ENCODE results near the gene B9D1. TPM values are rescaled to one million over a fixed set of nuclear protein-coding genes. Genes with fewer than 3 reads are reported as not detected.
A peak's percentile ranks its signal among the peaks of the same experiment; 100 is the strongest.

The B9D1 gene
- total and polyA plus RNA-seq, 7 donors: 6.6 to 22.4 (median 15.2) TPM

DNA sequence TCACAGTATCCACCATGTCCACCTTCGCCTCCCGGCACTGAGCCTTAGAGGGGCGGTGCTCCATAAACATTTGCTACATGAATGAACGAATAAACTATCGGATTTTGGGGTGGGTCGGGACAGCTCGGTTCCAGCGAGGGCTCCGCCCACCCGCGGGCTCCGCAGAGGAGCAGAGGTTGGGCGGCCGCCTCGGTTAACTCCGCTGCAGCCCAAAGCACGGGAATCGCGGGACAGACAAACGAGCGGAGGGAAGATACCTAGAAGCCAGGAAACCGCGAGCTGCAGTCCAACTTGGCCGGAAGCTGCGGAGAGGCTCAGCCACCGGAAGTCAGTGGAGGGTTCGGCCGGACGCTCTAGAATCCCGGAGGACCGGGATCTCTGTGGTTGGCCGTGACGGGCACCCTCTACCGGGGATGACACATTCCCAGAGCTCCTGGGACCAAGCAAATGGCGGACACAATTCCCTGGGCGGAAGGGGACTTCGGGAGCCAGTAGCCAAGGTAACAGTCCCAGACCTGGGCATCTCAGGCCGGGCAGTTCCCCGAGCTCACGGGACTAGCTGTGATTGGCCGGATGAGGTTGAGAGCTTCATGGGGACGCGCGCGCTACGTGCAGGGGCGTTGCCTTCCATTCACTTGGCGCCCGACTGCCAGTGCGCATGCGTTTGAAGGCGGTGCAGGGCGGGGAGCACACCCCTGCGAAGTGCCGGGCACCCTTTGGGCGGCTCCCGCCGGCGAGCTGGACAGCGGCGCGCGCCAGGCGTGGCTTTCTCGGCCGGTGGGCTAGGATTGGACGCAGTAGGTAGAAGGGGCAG, 15.3 kb upstream of the B9D1 start:
- H3K4me1 ChIP-seq: peaks cover 0 to 47% (median 34%) of the 10 kb centered on the region in 4 donors

GRCh38 chr17:19376811-19377210, 14.3 kb upstream of the B9D1 start:
- peak overlapping the region in 3 of 4 donors; percentile 63 to 93 (median 87) for H3K4me3 ChIP-seq
- peak; percentile 45 for DNase-seq
- no peaks in the 10 kb centered on the region for H3K9me3 ChIP-seq
- intact Hi-C loops (cut with DNase I): loop anchor here (1.0 to 5.0 kb wide), 3 partner anchors 15 to 130 kb away; partner anchors contain the start of gene B9D1
- TF ChIP-seq POLR2AphosphoS5 (IDR thresholded peaks at IDR 0.05): peak in 1 of 4 donors; percentile 8
- no peak for TF ChIP-seq EP300 (IDR thresholded peaks at IDR 0.05)
- H3K36me3 ChIP-seq: peaks cover 14 to 24% (median 19%) of the 10 kb centered on the region in 4 donors
- 11 to 42% methylated on average over 2 of the region's 2 CpGs for WGBS, 2 donors
- peaks cover 0 to 37% (median 25%) of the 10 kb centered on the region in 4 donors for H3K4me1 ChIP-seq
- H3K27ac ChIP-seq: peak overlapping the region; percentile 90 to 97 (median 96)
- no peaks in the 10 kb centered on the region for H3K27me3 ChIP-seq

More for the DNA sequence above, 15.3 kb upstream of the B9D1 start:
- Histone ChIP-seq H3K9me3 (no peaks in the 10 kb centered on the region), H3K27ac (peak overlapping the region; percentile 90 to 97 (median 96)), H3K27me3 (no peaks in the 10 kb centered on the region), H3K4me3 (peak overlapping the region; percentile 63 to 93 (median 88)), H3K36me3 (peaks cover 23 to 34% (median 28%) of the 10 kb centered on the region in 4 donors)
- TF ChIP-seq EP300 (IDR thresholded peaks at IDR 0.05) (no peak), POLR2A (IDR thresholded peaks at IDR 0.05) (peak; percentile 60 to 63), POLR2AphosphoS5 (IDR thresholded peaks at IDR 0.05) (peak; percentile 81 to 87 (median 86))
- intact Hi-C loops (cut with DNase I): loop anchor here (1.0 to 5.0 kb wide), 3 partner anchors 16 to 129 kb away; partner anchors contain the start of gene B9D1
- peak; percentile 99 for DNase-seq
- WGBS, 2 donors: 0% methylated on average over 67 of the region's 67 CpGs

DNA sequence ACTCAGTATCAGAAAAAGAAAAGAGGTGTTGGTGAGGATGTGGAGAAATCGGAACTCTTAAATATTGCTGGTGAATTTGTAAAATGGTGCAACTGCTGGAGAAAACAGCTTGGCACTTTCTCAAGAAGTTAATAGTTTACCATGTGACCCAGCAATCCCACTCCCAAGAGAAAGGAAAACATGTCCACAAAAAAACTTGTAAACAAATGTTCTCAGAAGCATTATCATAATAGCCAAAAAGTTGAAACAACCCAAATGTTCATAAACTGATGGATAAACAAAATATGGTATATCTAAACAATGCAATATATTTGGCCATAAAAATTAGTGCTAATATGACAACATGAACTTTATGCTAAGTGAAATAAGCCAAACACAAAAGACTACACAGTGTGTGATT, 13.2 kb upstream of the B9D1 start:
- no peaks in the 10 kb centered on the region for H3K27me3 ChIP-seq
- TF ChIP-seq, protein P1, sequence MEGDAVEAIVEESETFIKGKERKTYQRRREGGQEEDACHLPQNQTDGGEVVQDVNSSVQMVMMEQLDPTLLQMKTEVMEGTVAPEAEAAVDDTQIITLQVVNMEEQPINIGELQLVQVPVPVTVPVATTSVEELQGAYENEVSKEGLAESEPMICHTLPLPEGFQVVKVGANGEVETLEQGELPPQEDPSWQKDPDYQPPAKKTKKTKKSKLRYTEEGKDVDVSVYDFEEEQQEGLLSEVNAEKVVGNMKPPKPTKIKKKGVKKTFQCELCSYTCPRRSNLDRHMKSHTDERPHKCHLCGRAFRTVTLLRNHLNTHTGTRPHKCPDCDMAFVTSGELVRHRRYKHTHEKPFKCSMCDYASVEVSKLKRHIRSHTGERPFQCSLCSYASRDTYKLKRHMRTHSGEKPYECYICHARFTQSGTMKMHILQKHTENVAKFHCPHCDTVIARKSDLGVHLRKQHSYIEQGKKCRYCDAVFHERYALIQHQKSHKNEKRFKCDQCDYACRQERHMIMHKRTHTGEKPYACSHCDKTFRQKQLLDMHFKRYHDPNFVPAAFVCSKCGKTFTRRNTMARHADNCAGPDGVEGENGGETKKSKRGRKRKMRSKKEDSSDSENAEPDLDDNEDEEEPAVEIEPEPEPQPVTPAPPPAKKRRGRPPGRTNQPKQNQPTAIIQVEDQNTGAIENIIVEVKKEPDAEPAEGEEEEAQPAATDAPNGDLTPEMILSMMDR (IDR thresholded peaks at IDR 0.05): no peak
- no peak for TF ChIP-seq POLR2AphosphoS5 (IDR thresholded peaks at IDR 0.05)
- TF ChIP-seq EP300 (IDR thresholded peaks at IDR 0.05): no peak
- no peak for TF ChIP-seq POLR2A (IDR thresholded peaks at IDR 0.05)
- WGBS, 2 donors: 89 to 91% methylated on average over 1 of the region's 1 CpG
- H3K36me3 ChIP-seq: peaks cover 3 to 14% (median 8%) of the 10 kb centered on the region in 4 donors
- intact Hi-C loops (cut with DNase I): loop anchor here (5.0 kb wide), 2 partner anchors 72 to 132 kb away; no protein-coding TSS in a partner anchor
- no peak for DNase-seq
- H3K4me1 ChIP-seq: peaks cover 0 to 29% (median 22%) of the 10 kb centered on the region in 4 donors
- H3K27ac ChIP-seq: no peak overlapping the region
- no peaks in the 10 kb centered on the region for H3K9me3 ChIP-seq
- no peak overlapping the region for H3K4me3 ChIP-seq

DNA sequence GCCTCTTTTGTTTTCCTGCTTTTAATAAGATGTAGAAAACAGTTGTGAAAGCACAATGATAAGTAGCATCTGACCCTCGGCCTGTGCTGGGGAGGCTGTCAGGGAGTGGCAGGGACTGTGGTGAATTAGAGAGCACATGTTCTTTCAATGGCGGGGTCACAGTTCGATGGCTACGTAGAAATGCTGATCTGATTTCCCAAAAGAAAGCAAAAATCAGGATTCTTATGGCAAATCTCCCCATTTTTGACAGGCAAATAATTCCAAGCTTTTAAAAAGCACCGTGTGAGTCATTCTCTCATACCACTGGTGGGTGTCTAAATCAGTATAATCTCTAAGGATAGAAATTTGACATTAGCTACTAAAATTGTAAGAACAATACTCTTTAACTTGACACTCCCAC, 11.6 kb upstream of the B9D1 start:
- Histone ChIP-seq H3K4me3 (no peak overlapping the region), H3K4me1 (peaks cover 0 to 13% (median 11%) of the 10 kb centered on the region in 4 donors), H3K27ac (no peak overlapping the region), H3K36me3 (no peaks in the 10 kb centered on the region), H3K9me3 (no peaks in the 10 kb centered on the region), H3K27me3 (no peaks in the 10 kb centered on the region)
- DNase-seq: peak; percentile 46
- intact Hi-C loops (cut with DNase I): no loop called here
- TF ChIP-seq POLR2AphosphoS5 (IDR thresholded peaks at IDR 0.05): no peak
- TF ChIP-seq, protein P1 (IDR thresholded peaks at IDR 0.05): no peak
- TF ChIP-seq EP300 (IDR thresholded peaks at IDR 0.05): no peak
- 81 to 89% methylated on average over 5 of the region's 5 CpGs for WGBS, 2 donors

GRCh38 chr17:19372866-19373504, 10.5 kb upstream of the B9D1 start:
- DNase-seq: peak; percentile 50
- H3K27ac ChIP-seq: no peak overlapping the region
- no peak overlapping the region for H3K4me3 ChIP-seq
- H3K27me3 ChIP-seq: no peaks in the 10 kb centered on the region
- H3K4me1 ChIP-seq: peaks cover 0 to 9% (median 6%) of the 10 kb centered on the region in 4 donors
- intact Hi-C loops (cut with DNase I): no loop called here
- H3K9me3 ChIP-seq: no peaks in the 10 kb centered on the region
- TF ChIP-seq POLR2A (IDR thresholded peaks at IDR 0.05): no peak
- no peak for TF ChIP-seq POLR2AphosphoS5 (IDR thresholded peaks at IDR 0.05)
- TF ChIP-seq, protein P1 (IDR thresholded peaks at IDR 0.05): no peak
- TF ChIP-seq EP300 (IDR thresholded peaks at IDR 0.05): no peak
- H3K36me3 ChIP-seq: no peaks in the 10 kb centered on the region
- WGBS, 2 donors: 84 to 87% methylated on average over 8 of the region's 8 CpGs

All from sigmoid colon (tissue), 7 donors.